Measurements from ENCODE around the gene ARHGEF19.
"Not testable (repeated sequence)": the region's sequence is repeated elsewhere in the genome, so short reads cannot be mapped to it uniquely, and the experiment has no call there.

The ARHGEF19 gene

DNA sequence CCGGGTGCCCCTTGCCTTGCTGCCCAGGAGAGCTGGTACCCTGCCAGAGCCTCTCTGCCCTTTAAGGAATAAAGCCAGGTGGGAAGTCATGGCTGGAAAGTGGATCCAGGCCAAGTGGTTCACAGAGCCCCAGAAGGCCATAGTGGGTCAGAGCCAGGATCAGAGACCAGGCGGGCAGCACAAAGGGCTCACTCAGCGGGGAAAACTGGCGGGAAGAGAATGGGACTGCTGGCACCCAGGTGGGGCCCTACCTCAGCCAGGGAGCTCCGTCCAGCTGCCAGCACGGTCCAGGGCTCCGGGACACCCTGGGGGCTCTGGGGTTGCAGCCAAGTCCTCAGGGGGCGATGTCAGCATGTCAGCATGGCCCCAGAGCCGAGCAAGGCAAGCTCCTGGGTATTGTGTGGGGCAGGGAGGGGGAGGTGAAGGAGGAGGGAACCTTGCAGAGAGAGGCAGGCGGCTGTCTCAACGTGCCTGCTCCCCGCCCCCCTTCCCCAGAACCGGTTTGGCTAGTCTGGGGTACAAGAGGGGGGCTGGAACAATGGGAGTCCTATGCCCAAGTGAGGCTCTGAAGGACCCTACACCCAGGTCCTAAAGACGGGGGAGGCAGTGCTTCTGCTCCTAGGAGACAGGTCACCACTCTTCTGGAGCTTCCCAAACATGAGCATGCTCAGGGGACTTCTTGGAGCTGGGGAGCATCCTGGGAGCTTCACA, at the start of gene ARHGEF19:
Gene ARHGEF19, minus strand, starts transcription at position 402 of the 711 bp plus-strand sequence. CDS start 3,598 bp downstream, outside the sequence.
- in situ Hi-C loops (cut with HindIII; ENCODE audit: low sequenced_read_pairs): no loop called here

DNA sequence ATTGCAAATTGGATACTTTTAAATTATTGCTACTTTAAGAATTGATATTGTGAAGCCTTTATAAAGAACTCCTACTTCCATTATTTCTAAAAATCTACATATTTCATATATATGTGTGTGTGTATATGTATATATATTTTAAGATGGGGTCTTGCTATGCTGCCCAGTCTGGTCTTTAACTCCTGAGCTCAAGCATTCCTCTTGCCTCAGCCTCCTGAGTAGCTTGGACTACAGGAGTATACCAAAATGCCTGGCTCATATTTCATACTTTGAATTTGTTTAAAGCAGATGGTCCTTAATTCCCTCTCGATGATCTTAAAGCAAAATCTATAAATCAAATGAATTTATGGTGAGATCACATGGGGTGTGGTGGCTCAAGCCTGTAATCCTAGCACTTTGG, 49.6 kb upstream of the ARHGEF19 start:
- in situ Hi-C loops (cut with HindIII; ENCODE audit: low sequenced_read_pairs): no loop called here

DNA sequence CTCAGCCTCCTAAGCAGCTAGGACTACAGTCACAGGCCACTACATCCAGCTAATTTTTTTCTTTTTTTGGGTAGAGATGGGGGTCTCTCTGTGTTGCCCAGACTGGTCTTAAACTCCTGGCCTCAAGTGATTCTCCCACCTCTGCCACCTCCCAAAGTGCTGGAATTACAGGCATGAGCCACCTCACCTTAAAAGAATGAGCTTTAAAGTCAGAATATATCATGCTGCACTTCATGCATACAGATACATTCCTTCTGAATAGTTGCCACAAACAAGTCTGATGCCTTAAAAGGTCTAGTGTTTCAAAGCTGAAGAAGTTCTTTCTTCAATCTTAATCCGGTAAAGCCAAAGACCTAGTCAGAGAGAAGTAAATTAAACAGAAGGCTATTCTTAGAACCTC, 48.4 kb upstream of the ARHGEF19 start:
- in situ Hi-C loops (cut with HindIII; ENCODE audit: low sequenced_read_pairs): no loop called here

DNA sequence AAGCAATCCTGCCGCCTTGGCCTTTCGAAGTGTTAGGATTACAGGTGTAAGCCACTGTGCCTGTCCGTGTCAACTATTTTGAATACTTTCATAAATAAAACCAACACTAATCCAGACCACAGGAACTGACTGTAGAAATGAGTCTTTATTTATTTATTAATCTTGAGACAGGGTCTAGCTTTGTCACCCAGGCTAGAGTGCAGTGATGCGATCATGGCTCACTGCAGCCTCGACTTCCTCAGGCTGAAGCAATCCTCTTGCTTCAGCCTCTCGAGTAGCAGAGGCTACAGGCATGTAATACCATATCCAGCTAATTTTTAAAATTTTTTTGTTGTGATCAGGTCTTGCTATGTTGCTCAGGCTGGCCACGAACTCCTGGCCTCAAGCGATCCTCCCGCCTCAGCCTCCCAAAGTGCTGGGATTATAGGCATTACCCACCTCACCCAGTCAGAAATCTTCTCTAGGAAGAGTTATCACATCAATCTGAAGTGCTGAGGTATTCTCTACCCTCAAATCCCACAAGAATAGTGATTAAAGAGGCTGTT, 46.2 kb upstream of the ARHGEF19 start:
- in situ Hi-C loops (cut with HindIII; ENCODE audit: low sequenced_read_pairs): no loop called here

DNA sequence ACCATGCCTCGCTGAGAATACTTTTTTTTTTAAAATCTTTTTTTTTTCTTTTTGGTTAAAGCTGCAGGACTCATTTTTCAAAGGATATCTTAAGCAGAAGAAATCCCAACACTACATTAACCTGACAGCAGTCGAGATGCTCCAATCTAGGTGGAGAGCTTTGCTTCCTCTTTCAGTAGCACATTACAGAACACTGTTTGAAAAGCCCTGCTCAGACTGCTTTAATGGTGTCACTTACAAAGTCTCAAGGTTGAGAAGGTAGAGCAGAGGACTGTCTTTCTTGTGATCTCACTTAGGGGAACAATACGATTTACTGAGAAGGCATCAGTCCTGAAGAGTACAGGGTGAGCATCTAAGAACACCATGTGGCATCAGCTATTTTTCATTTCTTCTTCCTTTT, 45.5 kb upstream of the ARHGEF19 start:
- in situ Hi-C loops (cut with HindIII; ENCODE audit: low sequenced_read_pairs): no loop called here

DNA sequence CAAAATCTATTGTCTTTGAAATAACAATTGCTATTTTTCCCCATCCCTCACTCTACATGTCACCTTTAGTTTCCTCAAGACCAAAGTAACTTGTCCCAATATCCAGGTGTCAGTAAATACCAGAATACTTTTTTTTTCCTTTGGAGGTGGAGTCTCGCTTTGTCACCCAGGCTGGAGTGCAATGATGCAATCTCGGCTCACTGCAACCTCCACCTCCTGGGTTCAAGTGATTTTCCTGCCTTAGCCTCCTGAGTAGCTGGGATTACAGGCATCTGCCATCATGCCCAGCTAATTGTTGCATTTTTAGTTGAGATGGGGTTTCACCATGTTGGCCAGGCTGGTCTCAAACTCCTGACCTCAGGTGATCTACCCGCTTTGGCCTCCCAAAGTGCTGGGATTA, 45.1 kb upstream of the ARHGEF19 start:
- in situ Hi-C loops (cut with HindIII; ENCODE audit: low sequenced_read_pairs): not testable (repeated sequence)

DNA sequence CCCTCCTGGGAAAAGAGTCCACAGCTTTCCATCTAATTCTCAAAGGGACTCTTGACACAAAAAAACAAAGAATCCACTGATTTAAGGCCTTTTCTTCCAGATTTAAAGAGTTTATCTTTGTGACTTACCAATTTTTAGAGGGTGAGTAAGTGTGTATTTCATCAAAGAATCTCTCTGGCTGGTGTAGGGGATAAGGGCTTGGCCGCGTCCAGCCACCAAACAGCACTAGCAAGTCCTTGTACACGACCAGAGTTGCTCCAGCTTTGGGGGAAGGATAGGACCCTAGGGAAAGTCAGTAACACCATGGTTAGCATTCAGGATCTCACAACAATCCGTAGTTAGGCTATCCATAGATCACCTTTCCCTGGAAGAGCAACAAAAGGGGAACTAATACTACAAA, 44.0 kb upstream of the ARHGEF19 start:
- in situ Hi-C loops (cut with HindIII; ENCODE audit: low sequenced_read_pairs): no loop called here

DNA sequence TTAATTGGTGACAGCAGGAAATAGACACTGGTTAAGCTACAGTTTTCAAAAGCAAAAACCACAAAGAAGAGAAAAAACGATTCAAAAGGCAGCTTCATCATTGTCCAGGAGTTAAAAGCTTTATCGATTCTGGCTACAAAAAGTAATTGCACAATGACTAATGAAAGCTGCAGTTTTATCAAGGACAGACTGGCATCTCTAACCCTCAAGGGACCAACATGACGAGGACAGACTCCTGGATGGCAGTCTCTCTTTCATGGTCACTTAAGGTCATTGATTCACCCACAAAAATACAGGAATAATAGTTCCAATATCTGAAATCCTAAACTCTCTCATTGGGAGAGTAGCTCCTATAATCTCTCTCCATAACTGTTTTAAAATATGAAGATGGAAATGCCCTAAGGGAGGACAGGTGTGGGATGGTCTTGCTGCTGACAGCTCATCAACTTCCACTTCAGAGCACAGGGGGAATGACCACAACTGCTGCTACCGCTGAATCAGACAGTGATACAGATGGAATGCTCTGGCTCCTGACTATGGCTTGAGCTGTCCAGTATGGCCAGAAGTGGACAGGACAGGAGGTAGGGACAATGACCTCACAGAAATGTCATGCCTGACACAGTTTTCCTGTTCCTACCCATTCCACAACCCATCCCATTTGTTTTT, 41.9 kb upstream of the ARHGEF19 start:
- in situ Hi-C loops (cut with HindIII; ENCODE audit: low sequenced_read_pairs): no loop called here

DNA sequence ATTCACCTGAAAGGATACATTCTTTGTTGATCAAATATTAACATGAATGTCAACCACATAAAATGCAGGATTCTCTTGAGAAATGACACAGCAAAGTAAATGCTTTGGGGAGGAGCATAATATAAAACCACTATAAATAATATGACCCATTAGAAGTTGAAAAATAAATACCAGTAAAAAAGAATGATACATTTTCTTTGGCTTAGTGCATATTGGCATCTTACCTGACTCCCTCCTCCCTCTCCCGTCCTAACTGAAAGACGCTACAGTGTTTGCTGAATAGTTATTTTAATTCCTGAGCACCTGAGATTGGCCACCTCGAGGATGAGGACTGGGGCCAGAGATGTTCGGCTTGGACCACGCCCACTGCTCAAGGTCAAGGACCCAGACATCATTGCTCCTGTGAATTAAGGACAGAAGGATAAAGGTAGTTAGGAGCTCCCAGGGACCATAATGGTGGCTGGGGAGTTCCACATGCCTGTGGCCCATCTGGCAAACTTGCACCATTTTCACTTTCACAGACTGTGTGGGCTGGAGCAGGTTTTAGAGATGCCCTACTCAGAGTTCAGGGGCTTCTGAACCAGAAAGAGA, 41.0 kb upstream of the ARHGEF19 start:
- in situ Hi-C loops (cut with HindIII; ENCODE audit: low sequenced_read_pairs): no loop called here

DNA sequence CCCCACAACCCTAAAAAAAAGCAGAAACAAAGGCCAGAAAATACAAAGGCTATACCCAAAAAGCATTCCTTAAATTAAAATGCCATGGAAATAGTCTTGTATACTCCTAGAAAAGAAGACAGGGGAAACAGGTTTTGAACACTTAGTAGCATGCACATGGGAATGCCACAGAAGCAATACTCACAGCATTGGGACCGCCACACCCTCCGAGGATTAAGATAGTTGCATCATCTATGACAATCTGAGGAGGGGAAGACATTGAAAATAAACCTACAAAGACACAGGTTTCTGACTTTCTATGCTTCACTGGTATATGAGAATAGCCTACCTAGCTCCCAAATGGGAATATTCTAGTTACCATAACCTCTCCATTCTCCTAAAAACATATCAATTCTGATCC, 40.5 kb upstream of the ARHGEF19 start:
- in situ Hi-C loops (cut with HindIII; ENCODE audit: low sequenced_read_pairs): no loop called here

DNA sequence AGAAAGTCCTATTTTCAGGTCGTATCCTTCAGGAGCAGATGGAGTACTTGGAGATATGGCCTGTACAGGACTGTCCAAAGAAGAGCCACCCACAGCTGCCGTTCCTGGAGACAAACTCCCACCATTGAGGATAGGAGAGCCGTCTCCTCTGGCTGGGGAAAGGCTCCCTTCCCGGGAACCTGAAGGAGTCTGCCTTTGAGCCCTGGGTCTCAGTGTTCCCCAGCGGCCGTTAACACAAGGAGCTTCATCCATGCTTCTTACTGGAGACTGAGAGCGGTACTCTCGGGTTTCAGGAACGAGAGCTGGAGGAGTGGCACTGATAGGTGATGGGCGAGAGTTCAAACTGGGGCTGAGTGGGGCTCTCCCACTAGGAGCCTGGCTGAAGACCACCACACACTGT, 38.9 kb upstream of the ARHGEF19 start:
- in situ Hi-C loops (cut with HindIII; ENCODE audit: low sequenced_read_pairs): no loop called here

DNA sequence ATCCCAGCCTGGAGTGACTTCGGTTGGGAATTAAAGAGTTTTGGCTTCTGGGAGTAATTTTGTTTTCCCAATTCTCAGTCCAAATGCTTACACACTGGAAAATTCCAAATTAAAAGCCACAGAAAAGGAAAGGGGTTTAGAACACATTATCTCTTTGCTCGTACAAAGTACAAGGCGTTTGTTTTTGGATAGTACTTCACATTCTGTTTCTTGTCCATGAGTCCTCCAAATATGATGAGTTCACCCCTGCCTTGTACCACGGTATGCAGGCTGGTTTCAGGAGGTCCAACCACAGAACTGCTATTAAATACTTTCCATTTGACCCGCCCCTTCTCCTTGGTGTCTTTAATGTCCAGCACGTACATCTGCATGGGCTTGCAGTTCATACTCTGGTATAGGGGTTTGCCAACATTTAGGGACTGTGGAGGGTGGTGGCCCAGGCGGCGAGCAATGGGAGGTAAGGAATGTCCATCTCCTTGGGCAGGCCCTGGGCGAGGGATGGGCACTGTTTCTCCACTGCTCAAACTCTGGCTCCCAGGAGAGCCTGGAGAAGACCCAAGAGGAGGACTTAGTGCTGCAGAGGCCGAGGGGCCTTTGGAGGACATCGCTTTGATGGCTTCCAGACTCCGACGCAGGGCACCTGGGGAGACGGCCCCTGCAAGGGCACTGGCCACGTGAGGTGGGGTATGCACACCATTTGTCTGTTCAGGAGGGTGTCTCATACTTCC, 38.2 kb upstream of the ARHGEF19 start:
- in situ Hi-C loops (cut with HindIII; ENCODE audit: low sequenced_read_pairs): no loop called here

DNA sequence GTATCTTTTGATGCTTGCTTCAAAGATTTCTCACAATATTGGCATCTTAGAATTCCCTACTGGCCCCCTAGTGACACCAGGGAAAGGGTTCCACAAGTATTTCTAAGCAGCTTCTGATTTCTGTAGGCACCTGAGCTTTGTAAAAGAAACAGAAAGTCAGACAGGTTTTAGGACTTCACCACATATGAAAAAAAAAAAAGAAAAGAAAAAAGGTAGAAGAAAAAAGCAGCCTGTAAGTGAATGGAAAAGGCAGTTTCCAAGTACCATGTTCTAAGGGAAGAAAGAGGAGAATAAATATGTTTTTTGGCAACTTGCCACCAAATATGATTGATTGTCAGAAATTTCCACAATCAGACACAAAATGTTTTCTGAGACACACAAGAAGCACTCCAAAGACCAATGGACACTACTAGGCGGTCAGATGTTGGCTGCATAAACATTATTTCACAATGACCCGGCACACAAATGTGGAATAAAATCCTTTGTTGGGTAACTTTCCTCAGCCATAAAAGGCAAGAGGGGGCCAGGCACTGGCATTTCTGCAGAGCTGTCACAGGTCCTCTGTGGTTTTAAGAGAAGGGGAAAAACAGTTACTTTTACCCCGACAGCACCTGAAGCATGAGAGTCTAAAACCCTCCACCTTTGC, 37.3 kb upstream of the ARHGEF19 start:
- in situ Hi-C loops (cut with HindIII; ENCODE audit: low sequenced_read_pairs): loop anchor here (25.0 kb wide), 1 partner anchor 187 kb away; the partner anchor contains the start of gene FAM131C

DNA sequence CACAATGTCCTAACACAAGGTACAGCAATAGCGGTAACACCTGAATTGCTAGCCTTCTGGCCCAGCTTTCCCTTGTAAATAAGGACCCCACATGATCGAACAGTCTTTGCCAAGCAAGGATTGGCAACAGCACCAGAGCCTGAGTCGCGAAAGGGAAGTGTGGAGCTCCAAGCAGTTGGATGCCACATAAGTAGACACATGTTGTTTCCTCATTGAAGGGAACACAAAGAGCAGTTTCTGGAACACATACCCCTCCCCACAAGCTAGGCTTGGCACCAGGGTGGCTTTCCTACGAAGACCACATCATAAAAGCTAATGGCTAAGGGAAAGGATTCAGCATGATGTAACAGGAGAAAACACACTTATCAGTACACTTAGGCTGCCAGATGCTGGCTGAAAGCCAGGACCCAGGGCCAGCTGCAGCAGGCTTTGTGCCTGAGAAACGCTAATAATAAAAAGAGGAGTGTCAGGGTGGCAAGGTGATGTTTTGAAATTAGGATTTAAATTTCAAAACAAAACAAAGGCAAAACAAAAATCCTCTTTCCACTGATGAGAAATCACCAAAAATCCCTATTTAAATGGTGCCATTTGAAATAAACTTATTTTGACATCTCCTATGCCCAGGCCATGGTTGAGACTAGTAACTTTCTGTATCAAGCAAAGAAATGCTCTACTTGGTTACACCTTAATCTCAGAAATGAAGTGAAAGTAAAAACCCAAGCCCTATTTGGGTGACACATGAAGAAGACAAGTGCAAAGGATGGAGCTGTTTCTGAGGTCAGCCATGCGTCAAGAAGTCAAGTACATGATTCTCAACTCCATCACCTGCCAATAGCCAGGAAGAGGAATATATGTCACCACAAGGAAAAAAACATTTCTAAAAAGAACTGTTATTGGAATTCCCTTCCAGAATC, 36.4 kb upstream of the ARHGEF19 start:
- in situ Hi-C loops (cut with HindIII; ENCODE audit: low sequenced_read_pairs): loop anchor here (25.0 kb wide), 1 partner anchor 187 kb away; the partner anchor contains the start of gene FAM131C

DNA sequence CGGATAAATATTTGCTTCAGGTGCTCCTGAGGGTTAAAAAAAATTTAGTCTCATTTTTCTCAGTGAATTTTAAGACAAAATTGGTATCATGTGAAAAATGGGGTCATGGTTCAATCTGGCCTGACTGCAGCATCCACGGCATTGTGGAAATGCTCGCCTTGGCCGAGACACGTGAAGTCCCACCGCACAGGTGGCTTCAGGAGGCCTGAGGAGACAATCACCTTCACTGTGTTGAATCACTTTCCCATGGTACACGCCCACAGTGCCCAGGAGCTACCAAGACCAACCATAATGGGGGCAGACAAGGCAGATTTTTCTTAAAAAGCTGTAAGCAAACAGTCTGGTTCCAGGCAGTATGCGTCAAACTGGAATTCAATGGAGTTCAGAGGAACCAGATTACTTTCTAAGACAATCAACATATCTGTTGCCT, 35.6 kb upstream of the ARHGEF19 start:
- in situ Hi-C loops (cut with HindIII; ENCODE audit: low sequenced_read_pairs): loop anchor here (25.0 kb wide), 1 partner anchor 186 kb away; the partner anchor contains the start of gene FAM131C

DNA sequence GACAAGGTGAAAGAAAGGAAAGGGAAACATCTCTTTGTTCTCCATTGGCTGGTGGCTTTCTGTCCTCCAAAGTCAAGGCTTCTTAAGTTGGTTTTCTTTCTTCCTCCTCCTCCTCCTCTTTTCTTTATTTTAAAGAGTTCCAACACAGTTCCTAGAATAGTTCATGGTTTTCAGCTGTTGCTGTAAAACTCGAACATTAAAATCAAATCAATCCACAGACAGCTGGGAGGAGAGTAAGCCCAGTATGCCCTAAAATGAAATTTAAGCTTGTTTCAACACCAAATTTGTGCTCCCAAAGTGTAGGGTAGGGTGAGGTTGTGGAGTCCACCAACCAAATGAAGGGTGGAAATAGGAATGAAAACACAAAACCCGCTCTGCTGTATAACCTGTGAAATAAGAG, 35.0 kb upstream of the ARHGEF19 start:
- in situ Hi-C loops (cut with HindIII; ENCODE audit: low sequenced_read_pairs): loop anchor here (25.0 kb wide), 1 partner anchor 185 kb away; the partner anchor contains the start of gene FAM131C

DNA sequence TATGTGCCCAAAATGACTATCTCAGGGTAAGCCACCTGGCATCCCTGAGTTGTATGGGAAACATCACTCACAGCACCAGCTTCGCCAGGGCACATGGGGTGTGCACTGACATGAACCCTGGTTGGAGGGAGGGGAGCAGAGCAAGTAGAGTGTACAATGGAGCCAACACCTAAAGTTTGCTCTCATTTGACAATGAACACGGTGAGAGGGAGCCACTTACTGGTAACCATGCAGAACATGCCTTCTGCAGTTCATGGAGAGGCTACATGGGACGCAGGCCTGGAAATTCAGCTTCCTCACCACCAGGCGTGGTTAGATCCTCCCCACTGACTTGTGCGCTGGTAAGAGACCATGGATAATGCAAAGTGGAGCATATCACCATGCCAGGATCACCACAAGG, 34.5 kb upstream of the ARHGEF19 start:
- in situ Hi-C loops (cut with HindIII; ENCODE audit: low sequenced_read_pairs): loop anchor here (25.0 kb wide), 1 partner anchor 185 kb away; the partner anchor contains the start of gene FAM131C

DNA sequence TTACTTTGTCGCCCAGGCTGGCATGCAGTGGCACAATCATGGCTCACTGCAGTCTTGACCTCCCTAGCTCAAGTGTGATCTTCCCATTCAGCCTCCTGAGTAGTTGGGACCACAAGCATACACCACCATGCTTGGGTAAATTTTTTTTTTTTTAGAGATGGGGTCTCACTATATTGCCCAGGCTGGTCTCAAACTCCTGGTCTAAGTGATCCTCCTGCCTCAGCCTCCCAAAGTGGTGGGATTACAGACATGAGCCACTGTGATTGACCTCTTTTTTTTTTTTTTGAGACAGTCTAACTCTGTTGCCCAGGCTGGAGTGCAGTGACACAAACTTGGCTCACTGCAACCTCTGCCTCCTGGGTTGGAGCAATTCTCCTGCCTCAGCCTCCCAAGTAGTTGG, 33.8 kb upstream of the ARHGEF19 start:
- in situ Hi-C loops (cut with HindIII; ENCODE audit: low sequenced_read_pairs): loop anchor here (25.0 kb wide), 1 partner anchor 184 kb away; the partner anchor contains the start of gene FAM131C

All from DLD1 (cell line).